HL-60 (cell line): Measurements from ENCODE around the gene FOXO6.

Source experiments
- CTCF ChIP-seq: IDR thresholded peaks from one replicate; pipeline ENCODE4 v1.5.1; 2011; ENCODE audit warnings: low read length, control low read depth, inconsistent platforms; ENCODE audit not compliant: insufficient read depth
- GABPA ChIP-seq: IDR thresholded peaks from 2 replicates; pipeline ENCODE4 v1.6.1; 2012; ENCODE audit warnings: low read depth
- POLR2AphosphoS5 ChIP-seq: IDR thresholded peaks from 2 replicates; pipeline ENCODE4 v1.6.1; 2012; ENCODE audit warnings: low read depth

GRCh38 chr1:41390573-41390972 lies 29.3 kb downstream of the FOXO6 start:
- TF ChIP-seq POLR2AphosphoS5: no peak
- no peak for TF ChIP-seq CTCF
- no peak for TF ChIP-seq GABPA
